H1 (cell line): ENCODE measurements around the gene AK8.

ENCODE experiments used
- ATF3 ChIP-seq: IDR thresholded peaks from 2 replicates; pipeline ENCODE4 v1.6.1; 2011; ENCODE audit warnings: low read depth, mild to moderate bottlenecking, low read length; ENCODE audit not compliant: insufficient read depth
- FOSL1 ChIP-seq: IDR thresholded peaks from 2 replicates; pipeline ENCODE4 v1.6.1; 2011; ENCODE audit warnings: mild to moderate bottlenecking, low read depth, low read length, moderate library complexity; ENCODE audit not compliant: insufficient read depth
- KDM5A ChIP-seq: fragments of 200-600 bp; IDR thresholded peaks from 2 replicates; pipeline ENCODE4 v1.7.1; 2012; ENCODE audit warnings: mild to moderate bottlenecking, low read length, inconsistent platforms, mixed read lengths
- POLR2A ChIP-seq, 2 experiments: IDR thresholded peaks; 1 replicate in 1 of 2; 2 replicates in 1 of 2; pipeline ENCODE4 v1.6.1; 2011; ENCODE audit warnings: low read depth in 2 of 2, low read length in 2 of 2, mild to moderate bottlenecking in 2 of 2; ENCODE audit errors: control extremely low read depth in 1 of 2
- SUZ12 ChIP-seq: fragments of 200-600 bp; sonication (generic); IDR thresholded peaks from 2 replicates; pipeline ENCODE4 v1.6.1; 2012; ENCODE audit warnings: mild to moderate bottlenecking, inconsistent platforms, low read length, moderate library complexity, mixed read lengths
- YY1 ChIP-seq: IDR thresholded peaks from 2 replicates; pipeline ENCODE4 v1.6.1; 2011; ENCODE audit warnings: low read depth, mild to moderate bottlenecking, low read length
- TF ChIP-seq, protein P1 (sequence below), 3 experiments: IDR thresholded peaks; 1 replicate in 2 of 3; 2 replicates in 1 of 3; pipeline versions ENCODE4 v1.5.1 to v1.6.1; 2011; ENCODE audit warnings: low read length in 3 of 3, mild to moderate bottlenecking in 3 of 3, inconsistent platforms in 2 of 3, low read depth in 1 of 3, moderate library complexity in 1 of 3; ENCODE audit not compliant: insufficient read depth in 1 of 3; ENCODE audit errors: control extremely low read depth in 1 of 3

DNA sequence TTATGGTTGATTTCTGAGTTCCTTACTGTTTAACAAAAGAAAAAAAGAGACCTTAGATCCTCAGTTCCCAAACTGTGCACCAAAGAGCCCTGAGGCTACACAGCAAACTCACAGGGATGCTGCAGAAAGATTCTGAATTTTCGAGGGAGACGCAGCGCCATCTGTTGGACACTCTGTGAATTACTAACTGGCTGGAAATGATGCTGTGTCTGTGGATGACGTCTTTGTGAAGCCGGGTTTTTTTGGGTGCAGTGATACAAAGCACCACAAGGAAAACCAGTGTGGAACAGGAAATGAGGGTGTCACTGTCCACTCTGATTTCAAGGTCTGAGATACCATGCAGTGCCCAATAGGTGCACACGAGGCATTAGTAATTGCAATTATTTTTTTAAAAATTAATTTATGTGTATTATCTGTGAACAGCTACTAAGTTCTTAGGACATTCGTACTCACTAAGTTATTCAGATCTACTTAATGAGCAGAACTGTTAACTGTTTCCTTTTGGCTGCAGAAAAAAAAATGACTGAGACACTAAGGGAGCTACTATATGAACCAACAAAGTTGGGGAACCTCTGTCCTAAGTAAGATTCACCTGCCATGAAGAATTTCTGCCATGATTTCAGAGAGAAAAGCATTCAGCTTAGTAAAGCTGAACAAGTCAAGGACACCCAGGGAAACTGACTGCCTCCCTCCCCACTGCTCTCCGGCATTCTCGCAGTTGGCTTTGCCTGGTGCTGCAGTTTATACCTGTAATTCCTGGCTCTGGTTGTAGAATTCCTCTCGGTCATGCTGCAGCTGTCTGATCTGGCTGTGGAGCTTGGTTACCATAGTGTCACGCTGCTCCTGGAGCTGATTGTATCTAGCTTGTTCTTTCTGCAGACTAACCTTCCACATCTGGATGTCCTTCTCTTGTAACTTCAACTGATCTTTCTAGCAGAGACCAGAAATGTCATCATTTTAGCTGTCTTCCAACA, 24.1 kb upstream of the AK8 start:
- no peak for TF ChIP-seq FOSL1
- TF ChIP-seq, protein P1, sequence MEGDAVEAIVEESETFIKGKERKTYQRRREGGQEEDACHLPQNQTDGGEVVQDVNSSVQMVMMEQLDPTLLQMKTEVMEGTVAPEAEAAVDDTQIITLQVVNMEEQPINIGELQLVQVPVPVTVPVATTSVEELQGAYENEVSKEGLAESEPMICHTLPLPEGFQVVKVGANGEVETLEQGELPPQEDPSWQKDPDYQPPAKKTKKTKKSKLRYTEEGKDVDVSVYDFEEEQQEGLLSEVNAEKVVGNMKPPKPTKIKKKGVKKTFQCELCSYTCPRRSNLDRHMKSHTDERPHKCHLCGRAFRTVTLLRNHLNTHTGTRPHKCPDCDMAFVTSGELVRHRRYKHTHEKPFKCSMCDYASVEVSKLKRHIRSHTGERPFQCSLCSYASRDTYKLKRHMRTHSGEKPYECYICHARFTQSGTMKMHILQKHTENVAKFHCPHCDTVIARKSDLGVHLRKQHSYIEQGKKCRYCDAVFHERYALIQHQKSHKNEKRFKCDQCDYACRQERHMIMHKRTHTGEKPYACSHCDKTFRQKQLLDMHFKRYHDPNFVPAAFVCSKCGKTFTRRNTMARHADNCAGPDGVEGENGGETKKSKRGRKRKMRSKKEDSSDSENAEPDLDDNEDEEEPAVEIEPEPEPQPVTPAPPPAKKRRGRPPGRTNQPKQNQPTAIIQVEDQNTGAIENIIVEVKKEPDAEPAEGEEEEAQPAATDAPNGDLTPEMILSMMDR (IDR thresholded peaks at IDR 0.05; ENCODE audit: control extremely low read depth in 1 of 3, insufficient read depth in 1 of 3, low read depth in 1 of 3, low read length in 3 of 3) = peak; percentile 71 to 97 (median 91)
- no peak for TF ChIP-seq KDM5A
- no peak for TF ChIP-seq ATF3
- TF ChIP-seq POLR2A (IDR thresholded peaks at IDR 0.05; ENCODE audit: control extremely low read depth in 1 of 2, low read depth in 2 of 2, low read length in 2 of 2) = no peak
- no peak for TF ChIP-seq SUZ12
- no peak for TF ChIP-seq YY1
